HS-27A (cell line): ENCODE data around the gene MRPL32.
"Not testable (repeated sequence)": the region's sequence is repeated elsewhere in the genome, so short reads cannot be mapped to it uniquely, and the experiment has no call there.

Experiments
- DNase-seq: peaks from one replicate; pipeline ENCODE4 v3.0.0-alpha.2; 2012; ENCODE audit warnings: low read depth, missing footprints

MRPL32 gene

DNA sequence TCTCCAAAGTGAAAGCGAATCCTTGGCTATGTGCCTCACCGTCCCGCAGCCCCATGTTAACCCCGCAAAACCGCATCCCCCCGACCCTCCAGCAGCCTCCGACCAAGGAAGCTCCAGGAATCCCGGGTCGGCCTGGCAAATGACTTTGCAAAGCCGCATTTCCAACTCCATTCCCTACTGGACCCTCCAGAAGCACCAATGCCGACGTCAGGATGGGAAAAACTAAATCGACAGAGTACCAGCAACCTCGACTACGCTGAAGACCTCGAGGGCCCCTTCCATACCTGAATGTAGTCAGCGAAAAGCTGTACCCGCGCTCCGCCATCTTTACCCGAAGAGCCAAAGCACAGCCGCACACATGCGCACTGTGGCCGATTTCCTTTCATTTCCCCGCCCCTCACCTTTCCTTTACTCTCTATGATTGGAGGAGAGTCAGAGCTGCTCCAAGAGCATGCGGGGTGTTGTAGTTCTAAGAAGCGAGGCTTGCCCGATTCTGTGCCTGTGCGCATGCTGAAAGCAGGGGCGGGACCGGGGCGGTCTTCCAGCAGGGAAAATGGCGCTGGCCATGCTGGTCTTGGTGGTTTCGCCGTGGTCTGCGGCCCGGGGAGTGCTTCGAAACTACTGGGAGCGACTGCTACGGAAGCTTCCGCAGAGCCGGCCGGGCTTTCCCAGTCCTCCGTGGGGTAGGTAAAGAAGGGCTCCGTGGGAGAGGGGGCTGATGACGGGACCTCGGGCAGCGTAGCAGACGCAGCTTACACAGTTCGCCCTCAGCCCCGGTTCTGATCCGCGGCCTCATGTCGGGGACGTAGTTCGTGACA lies at the start of gene MRPL32, which contains the start of gene PSMA2:
Gene MRPL32, plus strand, starts transcription at position 543 of the 818 bp plus-strand sequence. Its CDS starts 11 bp downstream, at position 554.
Gene PSMA2, minus strand, starts transcription at position 341 of the 818 bp plus-strand sequence. Its CDS starts 16 bp downstream, at position 325.
- peak; percentile 86 for DNase-seq

GRCh38 chr7:42883950-42884349 lies 48.2 kb upstream of the MRPL32 start:
- no peak for DNase-seq

DNA sequence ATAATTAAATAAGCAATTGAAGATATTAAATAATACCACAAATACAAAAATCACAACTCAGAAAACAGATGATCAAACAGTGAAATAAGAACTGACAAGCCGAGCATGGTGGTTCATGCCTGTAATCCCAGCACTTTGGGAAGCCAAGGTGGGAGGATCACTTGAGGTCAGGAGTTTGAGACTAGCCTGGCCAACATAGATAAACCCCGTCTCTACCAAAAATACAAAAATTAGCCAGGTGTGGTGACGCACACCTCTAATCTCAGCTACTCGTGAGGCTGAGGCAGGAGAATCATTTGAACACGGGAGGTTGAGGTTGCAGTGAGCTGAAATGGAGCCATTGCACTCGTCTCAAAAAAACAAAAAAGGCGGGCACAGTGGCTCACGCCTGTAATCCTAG lies 47.0 kb upstream of the MRPL32 start:
- not testable (repeated sequence) for DNase-seq

GRCh38 chr7:42886129-42886528 lies 46.0 kb upstream of the MRPL32 start:
- DNase-seq, result no peak

DNA sequence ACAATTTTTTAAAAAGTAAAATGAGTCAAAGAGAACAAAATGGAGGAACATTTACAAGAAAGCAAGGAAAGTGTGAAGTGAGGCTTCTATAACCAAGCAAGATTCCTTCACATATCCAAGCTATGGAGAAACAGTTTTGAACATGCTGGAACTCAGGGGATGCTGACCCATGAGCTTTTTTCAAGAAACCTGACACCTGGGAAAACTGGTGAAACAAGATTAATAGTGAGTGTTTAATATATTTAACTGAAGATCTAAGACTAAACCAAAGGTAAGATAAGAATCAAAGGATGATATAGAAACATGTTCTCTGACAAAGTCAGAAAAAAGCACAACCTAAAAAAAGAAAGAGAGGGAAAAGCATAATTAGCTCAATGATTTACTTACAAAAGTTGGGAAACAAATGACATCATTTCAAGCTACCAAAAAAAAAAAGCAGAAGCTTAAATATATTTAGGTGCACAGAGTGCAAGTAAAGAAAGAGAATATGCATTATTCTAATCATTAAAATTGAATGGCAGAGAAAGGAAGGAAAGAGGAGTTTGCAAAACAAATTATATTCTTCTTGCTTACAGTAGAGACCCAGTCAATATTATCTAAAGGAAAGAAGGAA lies 45.2 kb upstream of the MRPL32 start:
- no peak for DNase-seq

- DNase-seq, result no peak
Observed at GRCh38 chr7:42893346-42894240, 38.6 kb upstream of the MRPL32 start.

GRCh38 chr7:42900842-42901241 lies 31.3 kb upstream of the MRPL32 start:
- no peak for DNase-seq

GRCh38 chr7:42902331-42902730 lies 29.8 kb upstream of the MRPL32 start:
- DNase-seq, result no peak

- DNase-seq, result no peak
Observed at GRCh38 chr7:42906181-42906580, 26.0 kb upstream of the MRPL32 start.

GRCh38 chr7:42907316-42907715 lies 24.9 kb upstream of the MRPL32 start:
- DNase-seq, result no peak

GRCh38 chr7:42910306-42910705 lies 21.9 kb upstream of the MRPL32 start:
- no peak for DNase-seq

DNA sequence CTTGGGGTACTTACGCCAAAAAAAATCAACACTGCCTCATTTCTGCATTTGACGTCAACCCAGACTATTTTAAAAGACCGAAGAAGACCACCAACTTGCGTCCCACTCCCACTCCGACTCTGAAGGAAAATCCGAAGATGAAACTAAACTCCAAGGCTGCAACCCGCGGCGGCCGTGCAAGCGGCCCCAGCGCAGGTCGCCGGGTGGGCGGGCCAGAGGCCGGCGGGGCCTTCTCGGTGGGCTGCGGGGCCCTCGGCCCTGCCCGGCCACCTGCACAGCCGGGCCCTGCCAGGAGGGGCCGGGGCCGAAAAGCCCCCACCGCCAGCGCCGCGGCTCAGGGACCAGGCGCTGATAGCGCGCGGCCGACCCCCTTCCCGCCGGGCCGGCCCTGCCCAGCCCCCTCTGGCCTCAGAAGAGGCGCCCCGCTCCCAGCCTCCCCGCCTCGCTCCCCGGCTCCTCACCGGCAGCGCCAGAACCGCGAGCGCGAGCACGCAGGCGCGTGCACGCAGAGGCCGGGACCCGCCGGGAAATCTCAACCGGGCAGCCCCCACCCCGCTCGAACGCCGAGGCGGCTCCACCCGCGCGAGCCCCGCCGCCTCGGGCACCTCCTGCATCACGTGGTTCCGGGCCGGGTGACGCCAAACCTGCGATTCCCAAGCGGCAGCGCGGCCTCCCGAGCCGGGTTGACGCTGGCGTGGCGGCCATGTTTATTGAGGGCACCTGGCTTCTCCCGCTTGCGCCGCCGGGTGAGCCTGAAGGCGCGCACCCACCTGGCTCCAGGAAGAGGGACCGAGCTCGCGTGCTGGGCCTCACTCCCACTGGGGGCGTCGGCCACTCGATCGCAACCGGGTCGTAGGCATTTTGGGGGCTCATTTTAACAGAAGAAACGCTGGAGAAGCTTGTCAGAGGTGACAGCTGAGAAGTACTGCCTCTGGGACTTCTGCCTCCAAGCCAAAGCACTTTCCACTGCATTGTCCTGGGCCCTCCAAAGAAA lies 20.4 kb upstream of the MRPL32 start, which contains the start of gene C7orf25:
Gene C7orf25, minus strand, starts transcription at position 617 of the 994 bp plus-strand sequence. CDS start 1,170 bp downstream, outside the sequence.
- DNase-seq, result peak; percentile 63

DNA sequence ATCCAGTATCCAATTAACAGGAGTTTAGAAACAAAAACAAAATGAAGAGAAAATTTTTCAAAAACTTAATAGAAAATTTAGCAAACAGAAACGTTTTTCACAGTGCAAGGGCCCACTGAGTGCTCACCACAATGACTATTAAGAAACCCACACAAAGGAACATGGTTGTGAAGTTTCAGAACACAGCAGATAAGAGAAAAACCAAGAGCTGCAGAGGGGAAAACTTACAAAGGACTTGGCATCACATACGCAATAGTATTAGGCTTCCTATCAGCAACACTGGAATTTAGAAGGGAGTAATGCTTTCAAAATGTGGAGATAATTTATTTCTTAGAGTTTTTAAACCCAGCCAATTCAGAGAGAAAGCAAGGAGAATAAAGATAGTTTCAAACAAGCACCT lies 18.6 kb upstream of the MRPL32 start:
- DNase-seq, result no peak

DNA sequence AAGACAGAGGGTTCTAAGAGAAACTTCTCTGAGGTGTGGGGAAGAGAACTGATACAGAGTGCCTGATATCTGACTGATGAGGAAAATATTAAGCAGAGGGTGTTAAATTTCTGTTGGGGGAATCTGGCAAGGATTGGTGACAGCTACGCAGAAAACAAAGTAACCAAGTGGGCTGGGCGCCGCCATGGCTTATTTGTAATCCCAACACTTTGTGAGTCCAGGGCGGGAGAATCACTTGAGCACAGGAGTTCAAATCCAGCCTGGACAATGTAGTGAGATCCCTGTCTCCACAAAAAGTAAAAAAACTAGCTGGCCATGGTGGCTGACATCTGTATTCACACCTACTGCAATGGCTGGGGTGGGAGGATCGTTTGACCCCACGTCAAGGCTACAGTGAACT lies 18.2 kb upstream of the MRPL32 start:
- DNase-seq, result no peak

DNA sequence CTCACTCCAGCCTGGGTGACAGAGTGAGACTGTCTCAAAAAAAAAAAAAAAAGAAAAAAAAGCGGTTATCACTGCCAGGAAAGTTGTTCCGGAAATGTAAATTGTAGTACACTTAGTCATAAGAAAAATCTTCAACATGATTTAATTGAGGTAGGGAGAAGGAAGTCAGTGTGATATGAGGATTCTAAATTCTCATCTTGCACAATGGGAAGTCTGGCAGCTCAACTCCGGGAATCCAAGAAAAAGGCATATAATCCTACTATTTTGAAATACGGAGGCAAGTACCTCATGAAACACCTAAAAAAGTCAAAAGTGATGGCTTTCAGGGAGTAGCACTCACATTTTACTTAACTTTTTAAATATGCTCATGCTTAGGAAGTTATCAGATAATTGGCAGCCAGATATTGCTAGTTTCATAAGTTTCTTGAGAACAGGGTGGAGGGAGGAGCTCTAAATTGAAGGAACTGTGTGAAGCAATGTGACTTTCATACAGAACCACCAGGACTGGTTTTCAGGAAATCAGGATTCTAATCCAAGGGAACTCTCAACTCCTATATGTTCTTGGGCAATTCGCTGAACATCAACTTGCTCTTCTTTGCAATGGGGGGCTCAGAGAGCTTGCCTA lies 17.6 kb upstream of the MRPL32 start:
- DNase-seq, result no peak

GRCh38 chr7:42915356-42915755 lies 16.8 kb upstream of the MRPL32 start:
- DNase-seq, result no peak

- no peak for DNase-seq
Observed at GRCh38 chr7:42922017-42922753, 10.0 kb upstream of the MRPL32 start.

DNA sequence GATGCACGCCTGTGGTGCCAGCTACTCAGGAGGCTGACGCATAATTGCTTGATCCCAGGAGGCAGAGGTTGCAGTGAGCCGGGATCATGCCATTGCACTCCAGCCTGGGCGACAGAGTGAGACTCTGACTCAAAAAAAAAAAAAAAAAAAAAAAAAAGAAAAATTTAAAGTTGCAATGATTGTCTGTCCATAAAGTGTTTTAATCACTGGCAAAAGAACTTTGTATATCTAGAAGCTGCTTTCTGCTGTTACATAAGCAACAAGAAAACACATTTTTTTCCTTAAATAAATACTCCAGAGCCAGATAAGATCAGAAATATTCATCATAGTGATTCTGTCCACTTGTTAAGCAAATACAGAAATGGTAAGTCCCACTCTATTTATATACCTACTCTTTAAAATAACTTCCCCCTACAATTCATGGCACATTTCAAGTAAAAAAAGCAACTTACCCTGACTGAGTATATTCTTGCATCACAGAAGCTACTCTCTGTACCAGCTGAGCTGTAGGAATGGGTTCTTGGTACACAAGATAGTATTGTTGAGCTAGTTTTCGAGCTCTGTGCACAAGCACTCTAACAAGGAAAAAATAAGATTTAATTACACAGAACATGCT lies 7.8 kb upstream of the MRPL32 start:
- no peak for DNase-seq

DNA sequence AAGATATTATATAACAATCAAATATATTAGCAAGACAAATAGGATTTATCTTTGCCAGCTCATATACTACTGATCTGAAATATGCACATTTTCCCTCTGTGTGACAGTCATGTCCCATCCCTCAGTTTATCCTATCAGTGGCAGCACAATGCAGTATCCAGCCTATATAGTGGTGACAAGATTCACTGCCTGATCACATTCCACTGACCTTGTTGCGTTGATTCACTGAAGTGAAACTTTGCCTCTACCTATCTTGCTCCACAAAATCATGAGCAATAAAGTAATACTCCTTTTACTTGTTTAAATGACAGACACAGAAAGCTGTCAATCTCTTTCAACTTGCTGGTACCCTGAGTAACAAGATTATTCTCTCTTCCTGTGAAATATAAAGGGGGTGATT lies 6.5 kb upstream of the MRPL32 start:
- no peak for DNase-seq
